Measurements from ENCODE around the gene NBPF6.
"Not testable (repeated sequence)": the region's sequence is repeated elsewhere in the genome, so short reads cannot be mapped to it uniquely, and the experiment has no call there.

DNA sequence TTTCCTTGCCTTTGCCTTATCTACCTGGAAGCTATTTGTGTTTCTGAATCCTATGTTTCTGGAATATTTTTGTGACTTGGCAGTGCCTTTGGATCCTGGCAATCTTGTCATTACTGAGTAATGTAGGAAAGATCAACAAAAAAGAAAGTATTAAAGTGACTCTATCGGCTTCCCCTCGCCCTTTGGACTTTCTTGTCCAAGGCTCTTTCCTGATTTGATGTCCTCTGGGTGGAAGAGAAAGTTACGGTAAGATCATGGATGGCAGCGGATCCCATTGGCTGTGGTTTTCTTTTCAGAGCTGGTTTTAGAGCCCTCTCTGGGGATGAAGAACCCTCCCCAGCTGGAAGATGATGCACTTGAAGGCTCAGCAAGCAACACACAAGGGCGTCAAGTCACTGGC is 17.0 kb downstream of the NBPF6 start:
- TF ChIP-seq, protein P1, sequence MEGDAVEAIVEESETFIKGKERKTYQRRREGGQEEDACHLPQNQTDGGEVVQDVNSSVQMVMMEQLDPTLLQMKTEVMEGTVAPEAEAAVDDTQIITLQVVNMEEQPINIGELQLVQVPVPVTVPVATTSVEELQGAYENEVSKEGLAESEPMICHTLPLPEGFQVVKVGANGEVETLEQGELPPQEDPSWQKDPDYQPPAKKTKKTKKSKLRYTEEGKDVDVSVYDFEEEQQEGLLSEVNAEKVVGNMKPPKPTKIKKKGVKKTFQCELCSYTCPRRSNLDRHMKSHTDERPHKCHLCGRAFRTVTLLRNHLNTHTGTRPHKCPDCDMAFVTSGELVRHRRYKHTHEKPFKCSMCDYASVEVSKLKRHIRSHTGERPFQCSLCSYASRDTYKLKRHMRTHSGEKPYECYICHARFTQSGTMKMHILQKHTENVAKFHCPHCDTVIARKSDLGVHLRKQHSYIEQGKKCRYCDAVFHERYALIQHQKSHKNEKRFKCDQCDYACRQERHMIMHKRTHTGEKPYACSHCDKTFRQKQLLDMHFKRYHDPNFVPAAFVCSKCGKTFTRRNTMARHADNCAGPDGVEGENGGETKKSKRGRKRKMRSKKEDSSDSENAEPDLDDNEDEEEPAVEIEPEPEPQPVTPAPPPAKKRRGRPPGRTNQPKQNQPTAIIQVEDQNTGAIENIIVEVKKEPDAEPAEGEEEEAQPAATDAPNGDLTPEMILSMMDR (IDR thresholded peaks at IDR 0.05): not testable (repeated sequence)
- not testable (repeated sequence) for TF ChIP-seq POLR2A (IDR thresholded peaks at IDR 0.05)
